GM08714 (cell line): ENCODE data around the gene ITGA6.
A peak's percentile ranks its signal among the peaks of the same experiment; 100 is the strongest.

Experiments used
- H3K4me3 ChIP-seq: fragments of 200-500 bp; sonication (Bioruptor generic); 2 replicates; pipeline ENCODE4 v1.5.1; 2014; ENCODE audit warnings: mild to moderate bottlenecking, low read length, inconsistent platforms
- ZNF274 ChIP-seq: IDR thresholded peaks from 2 replicates; pipeline ENCODE4 v1.6.1; 2012; ENCODE audit warnings: mild to moderate bottlenecking, low read depth, low read length

ITGA6 gene

DNA sequence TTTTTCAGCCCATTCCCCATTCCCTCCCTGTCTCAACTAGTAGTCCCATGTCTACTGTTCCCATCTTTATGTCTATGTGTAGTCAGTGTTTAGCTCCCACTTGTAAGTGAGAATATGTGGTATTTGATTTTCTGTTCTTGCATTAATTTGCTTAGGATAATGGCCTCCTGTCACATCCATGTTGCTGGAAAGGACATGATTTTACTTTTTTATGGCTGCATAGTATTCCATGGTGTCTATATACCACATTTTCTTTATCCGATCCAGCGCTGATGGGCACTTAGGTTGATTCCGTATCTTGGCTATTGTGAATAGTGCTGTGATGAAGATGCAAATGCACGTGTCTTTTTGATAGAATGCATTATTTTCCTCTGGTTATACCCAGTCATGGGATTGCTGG lies 21.7 kb upstream of the ITGA6 start:
- H3K4me3 ChIP-seq, result no peak overlapping the region
- no peak for TF ChIP-seq ZNF274

GRCh38 chr2:172408143-172408766 lies 19.1 kb upstream of the ITGA6 start:
- no peak for TF ChIP-seq ZNF274

GRCh38 chr2:172409042-172409441 lies 18.3 kb upstream of the ITGA6 start:
- no peak overlapping the region for H3K4me3 ChIP-seq
- no peak for TF ChIP-seq ZNF274

More at GRCh38 chr2:172408143-172408766, 19.1 kb upstream of the ITGA6 start:
- H3K4me3 ChIP-seq, result no peak overlapping the region

DNA sequence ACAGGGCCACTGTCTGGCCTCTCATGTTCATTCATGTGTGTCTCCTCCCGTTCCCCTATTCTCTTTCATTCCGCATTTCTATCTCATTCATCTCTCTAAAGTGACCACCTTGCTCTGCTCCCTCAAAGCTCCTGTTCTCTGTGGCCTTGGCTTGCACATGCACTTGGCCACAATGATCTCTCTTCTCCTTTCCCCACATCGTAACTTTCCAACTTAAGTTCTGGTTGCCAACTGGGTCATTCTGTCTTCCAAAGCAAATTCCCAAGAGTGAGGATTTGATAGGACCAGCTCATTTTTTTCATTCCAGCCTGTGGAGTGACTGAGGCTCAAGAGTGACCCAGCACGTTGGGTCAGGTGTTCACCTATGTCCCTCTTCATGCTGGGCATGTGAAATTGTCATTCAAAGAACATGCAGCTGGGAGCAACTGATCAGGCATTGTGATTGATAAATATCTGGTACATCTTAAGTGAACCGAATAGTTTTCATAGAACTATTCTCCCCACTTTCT lies 14.3 kb upstream of the ITGA6 start:
- no peak overlapping the region for H3K4me3 ChIP-seq
- no peak for TF ChIP-seq ZNF274

GRCh38 chr2:172415157-172415864 lies 12.1 kb upstream of the ITGA6 start:
- no peak overlapping the region for H3K4me3 ChIP-seq
- no peak for TF ChIP-seq ZNF274

GRCh38 chr2:172415865-172416183 lies 11.6 kb upstream of the ITGA6 start:
- H3K4me3 ChIP-seq, result no peak overlapping the region
- TF ChIP-seq ZNF274, result no peak

DNA sequence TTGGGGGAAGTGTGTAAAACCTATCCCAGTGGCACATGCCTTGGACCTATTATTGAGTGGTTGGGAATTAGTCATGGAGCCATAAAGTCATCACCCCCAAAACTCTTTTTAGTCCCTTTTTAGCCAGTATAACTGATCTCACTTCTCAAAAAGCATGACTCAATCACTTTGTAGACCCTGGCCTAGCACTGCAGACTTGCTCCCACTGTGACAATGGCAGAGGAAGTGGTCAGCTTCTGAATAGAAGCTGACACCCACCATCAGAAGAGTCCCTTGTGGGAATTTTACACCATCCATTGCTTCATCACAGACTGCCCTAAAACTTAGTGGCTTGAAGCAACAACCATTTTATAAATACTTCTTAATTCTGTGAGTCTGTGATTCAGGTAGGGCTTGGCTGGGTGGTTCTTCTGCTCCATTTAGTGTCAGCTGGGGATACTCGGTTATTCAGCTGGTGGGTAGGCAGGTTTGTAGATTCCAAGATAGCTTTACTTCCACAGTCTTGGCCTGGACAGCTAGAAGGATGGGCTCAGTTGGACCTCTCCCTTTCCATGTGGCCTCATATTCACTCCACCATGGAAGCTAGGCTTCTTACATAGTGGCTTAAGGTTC lies 10.8 kb upstream of the ITGA6 start:
- H3K4me3 ChIP-seq, result no peak overlapping the region
- no peak for TF ChIP-seq ZNF274

GRCh38 chr2:172420216-172420615 lies 7.2 kb upstream of the ITGA6 start:
- TF ChIP-seq ZNF274, result no peak

DNA sequence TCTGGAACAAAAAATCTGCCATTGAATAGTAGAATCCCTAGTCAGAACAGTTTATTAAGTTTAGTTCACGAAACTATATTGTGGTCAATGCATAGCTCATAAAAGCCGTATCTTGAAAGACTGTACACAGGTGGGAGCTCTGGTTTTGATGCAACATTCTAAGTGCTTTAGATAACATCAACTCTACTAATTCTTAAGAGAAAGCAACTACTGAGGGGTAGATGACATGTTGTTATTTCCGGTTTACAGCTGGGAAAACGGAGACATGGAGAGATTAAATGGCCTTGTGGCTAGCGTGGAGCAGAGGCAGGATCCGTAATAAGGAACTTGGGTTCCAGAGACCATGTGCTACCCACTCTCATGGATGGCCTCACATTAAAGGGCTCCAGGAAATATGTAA lies 4.2 kb upstream of the ITGA6 start:
- no peak overlapping the region for H3K4me3 ChIP-seq
- TF ChIP-seq ZNF274, result no peak

More at GRCh38 chr2:172420216-172420615, 7.2 kb upstream of the ITGA6 start:
- no peak overlapping the region for H3K4me3 ChIP-seq

- H3K4me3 ChIP-seq, result no peak overlapping the region
- no peak for TF ChIP-seq ZNF274
These were observed 2.0 kb upstream of the ITGA6 start for GRCh38 chr2:172425336-172425735.

DNA sequence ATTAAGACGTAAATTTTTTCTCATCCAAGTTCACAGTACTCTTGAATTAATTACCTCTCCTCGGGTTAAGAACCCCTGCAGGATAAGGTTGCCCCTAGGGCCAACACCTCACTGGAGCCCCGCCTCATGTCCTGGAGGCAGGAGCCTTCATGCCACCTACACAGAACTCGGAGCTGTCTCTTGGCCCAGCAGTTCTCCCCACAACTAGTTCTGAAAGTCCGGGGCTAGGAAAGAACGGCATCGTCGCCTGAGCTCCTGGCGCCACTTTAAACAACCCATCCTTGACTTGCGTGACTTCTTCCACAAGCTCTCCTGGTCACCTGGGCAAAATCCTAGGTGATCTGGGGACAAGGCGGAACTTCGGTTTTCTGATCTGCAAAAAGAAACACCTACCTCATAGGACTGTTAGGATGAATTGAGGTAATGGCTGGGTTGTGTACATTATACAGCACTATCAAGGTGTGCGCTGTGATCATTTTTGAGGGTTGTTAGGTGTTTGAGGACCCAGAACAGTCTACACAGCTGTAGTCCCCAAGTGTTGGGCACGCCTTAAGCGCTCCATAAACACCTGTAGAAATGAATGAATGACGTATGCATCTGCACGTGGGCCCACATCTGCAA lies 641 bp upstream of the ITGA6 start:
- peak overlapping the region; percentile 43; the same call in 1 of the 2 replicates for H3K4me3 ChIP-seq
- no peak for TF ChIP-seq ZNF274

- TF ChIP-seq ZNF274, result no peak
- peak overlapping the region; percentile 49; the same call in 1 of the 2 replicates for H3K4me3 ChIP-seq
These were observed 825 bp downstream of the ITGA6 start for GRCh38 chr2:172427990-172428831.

- TF ChIP-seq ZNF274, result no peak
- H3K4me3 ChIP-seq, result no peak overlapping the region; the same call in 1 of the 2 replicates
These were observed 1.4 kb downstream of the ITGA6 start for GRCh38 chr2:172428832-172429210.
